ENCODE results near the gene COBLL1.

DNA sequence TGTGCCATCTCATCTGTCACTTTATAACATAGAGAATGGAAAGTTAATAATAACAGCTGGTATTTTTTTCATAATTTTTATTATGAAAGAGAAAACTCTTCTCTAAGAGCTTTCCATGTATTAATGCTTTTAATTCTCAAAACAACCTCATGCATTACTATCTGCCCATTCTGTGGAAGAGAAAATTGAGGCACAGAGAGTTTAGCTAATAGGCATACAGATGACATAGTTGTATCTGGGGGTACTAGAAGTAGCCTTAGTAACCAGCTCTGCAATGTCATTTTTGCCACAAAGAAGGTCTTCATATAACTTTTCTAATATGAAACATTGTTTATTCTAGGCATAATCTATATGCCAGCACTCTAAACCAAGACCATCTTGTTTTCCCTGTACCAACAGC, 36.3 kb upstream of the COBLL1 start:
- TF ChIP-seq POLR2A (IDR thresholded peaks at IDR 0.05; ENCODE audit: low read depth) = no peak
- TF ChIP-seq, protein P1, sequence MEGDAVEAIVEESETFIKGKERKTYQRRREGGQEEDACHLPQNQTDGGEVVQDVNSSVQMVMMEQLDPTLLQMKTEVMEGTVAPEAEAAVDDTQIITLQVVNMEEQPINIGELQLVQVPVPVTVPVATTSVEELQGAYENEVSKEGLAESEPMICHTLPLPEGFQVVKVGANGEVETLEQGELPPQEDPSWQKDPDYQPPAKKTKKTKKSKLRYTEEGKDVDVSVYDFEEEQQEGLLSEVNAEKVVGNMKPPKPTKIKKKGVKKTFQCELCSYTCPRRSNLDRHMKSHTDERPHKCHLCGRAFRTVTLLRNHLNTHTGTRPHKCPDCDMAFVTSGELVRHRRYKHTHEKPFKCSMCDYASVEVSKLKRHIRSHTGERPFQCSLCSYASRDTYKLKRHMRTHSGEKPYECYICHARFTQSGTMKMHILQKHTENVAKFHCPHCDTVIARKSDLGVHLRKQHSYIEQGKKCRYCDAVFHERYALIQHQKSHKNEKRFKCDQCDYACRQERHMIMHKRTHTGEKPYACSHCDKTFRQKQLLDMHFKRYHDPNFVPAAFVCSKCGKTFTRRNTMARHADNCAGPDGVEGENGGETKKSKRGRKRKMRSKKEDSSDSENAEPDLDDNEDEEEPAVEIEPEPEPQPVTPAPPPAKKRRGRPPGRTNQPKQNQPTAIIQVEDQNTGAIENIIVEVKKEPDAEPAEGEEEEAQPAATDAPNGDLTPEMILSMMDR (IDR thresholded peaks at IDR 0.05) = no peak
